NCI-H2081 (cell line): ENCODE data around the gene PEX26.
"Not testable (repeated sequence)": the region's sequence is repeated elsewhere in the genome, so short reads cannot be mapped to it uniquely, and the experiment has no call there.

Experiments
- DNase-seq, 2 experiments: peaks; one replicate each; lab custom pipeline; 2025; lab: John Stamatoyannopoulos, UW

Gene PEX26

DNA sequence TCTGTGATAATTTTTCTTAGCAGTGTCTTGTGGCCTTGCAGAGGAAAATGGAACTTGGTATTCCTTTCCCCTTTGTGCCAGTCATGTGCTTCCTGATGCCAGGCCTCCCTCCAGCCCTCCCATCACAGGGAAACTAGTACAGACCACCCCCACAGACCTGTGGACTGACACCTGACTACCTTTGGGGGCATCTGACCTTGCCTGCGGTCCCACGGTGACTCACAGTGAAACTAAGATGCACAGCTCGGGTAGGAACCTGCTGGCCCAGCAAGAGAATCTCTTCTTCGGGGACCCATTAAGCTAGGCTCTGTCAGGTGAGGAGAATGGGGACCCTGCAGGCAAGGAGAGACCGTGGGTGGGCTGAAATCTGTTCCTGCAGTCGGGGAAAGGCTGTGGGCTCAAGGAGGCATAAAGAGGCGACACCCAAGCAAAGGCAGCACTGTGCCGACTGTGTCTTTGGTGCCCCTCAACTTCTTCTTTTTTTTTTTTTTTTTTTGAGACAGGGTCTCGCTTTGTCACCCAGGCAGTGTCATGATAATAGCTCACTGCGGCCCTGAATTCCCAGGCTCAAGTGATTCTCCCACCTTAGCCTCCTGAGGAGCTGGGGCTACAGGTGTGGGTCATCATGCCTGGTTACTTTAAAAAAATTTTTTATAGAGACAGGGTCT, 20.8 kb upstream of the PEX26 start:
- DNase-seq: no peak

DNA sequence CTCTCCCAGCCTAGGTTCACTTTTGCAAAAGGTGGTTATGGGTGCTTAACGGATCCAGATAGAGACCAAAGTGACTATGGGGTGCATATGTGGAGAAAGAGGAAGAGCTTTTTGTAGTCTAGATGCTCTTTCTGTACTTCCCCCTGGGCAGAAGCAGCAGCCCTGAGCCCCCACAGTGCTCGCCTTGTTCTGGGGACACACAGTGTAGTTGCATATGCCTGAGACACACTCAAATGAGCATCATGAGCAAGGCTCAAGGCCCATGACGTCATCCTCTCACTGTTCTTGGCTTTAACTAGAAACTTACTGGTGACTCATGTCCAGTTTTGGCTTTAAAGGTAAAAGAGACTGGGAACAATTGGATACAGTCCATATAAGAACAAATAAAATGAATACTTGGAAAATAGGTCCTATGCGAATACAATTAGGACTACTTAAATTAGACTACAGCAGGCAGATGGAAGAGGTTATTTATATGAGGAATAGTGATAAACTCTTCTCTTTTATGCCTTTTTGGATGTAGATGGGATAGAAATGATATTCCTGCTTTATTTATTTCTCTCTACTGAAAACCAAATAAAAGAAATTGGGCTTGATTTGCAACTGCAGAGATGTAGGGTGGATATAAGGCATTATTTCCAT, 20.1 kb upstream of the PEX26 start:
- DNase-seq: no peak

DNA sequence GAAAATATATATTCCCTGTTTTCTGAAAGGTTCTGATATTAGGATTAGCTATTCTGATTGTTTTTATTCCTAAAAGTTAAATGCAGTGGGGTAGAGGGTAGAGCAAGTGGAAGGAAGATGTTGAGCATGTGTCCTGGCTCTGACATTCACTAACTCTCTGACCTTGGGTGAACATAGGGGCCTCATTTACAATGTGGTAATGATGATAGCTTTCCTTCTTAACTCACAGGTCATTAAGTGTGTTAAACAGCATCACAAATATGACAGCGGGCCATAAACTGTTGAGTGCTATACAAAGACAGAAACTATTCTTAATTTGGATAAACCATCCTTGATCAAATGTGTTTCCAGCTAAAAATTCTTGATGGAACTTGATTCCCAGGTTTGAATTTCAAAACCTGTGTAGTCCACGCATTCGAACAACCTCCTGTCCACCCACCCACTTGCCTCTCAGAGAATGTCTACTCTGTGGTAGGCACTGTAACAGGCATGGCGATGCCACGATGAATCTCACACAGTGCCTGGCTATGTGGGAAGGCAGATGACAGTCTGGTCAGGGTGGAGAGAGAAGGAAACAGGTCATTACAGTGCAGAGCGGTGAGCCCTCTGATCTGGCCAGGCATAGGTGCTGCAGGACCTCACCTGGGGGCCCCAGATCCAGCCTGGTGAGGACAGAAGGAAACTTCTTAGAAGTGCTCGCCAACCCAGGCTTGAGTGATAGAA, 19.3 kb upstream of the PEX26 start:
- no peak for DNase-seq

DNA sequence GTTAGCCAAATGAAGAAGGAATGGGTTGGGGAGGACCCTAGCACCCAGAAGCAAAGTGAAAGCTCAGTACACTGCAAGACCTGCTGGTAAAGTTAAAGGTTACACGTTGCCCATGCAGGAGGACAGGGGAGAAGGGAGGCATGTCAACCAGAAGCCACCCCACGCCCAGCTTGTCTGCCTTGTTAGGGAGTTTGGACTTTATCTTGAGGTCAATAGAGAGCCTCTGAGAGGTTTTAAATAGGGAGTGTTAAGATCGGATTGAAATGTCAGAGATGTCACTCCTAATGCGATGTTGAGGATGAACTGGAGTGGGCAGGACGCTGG, 18.7 kb upstream of the PEX26 start:
- DNase-seq: no peak

DNA sequence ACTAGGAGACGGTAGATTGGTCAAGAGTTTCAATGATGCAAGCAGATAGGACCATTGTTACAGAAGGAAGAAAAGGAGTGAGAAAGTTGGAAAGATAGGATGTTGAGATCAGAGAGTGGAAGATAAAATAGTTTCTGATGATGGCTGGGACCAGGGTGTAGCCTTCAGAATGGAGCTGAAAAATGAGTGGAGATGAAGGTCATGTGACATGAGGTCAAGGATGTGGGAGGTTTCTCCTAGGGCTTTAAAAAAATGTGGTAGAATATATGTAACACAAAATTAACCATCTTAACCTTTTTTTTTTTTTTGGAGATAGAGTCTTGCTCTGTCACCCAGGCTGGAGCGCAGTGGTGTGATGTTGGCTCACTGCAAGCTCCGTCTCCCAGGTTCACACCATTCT, 18.3 kb upstream of the PEX26 start:
- no peak for DNase-seq

DNA sequence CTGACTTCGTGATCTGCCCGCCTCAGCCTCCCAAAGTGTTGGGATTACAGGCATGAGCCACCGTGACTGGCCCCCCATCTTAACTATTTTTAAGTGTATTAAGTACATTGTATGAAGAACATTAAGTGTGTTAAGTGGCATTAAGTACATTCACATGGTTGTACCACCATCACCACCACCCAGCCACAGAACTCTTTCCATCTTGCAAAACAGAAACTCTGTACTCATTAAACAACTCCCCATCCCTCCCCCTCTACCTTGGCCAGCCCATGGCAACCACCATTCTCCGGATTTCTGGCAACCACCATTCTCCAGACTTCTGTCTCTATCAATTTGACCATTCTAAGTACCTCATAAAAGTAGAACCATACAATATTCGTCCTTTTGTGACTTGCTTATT, 17.8 kb upstream of the PEX26 start:
- DNase-seq: no peak

DNA sequence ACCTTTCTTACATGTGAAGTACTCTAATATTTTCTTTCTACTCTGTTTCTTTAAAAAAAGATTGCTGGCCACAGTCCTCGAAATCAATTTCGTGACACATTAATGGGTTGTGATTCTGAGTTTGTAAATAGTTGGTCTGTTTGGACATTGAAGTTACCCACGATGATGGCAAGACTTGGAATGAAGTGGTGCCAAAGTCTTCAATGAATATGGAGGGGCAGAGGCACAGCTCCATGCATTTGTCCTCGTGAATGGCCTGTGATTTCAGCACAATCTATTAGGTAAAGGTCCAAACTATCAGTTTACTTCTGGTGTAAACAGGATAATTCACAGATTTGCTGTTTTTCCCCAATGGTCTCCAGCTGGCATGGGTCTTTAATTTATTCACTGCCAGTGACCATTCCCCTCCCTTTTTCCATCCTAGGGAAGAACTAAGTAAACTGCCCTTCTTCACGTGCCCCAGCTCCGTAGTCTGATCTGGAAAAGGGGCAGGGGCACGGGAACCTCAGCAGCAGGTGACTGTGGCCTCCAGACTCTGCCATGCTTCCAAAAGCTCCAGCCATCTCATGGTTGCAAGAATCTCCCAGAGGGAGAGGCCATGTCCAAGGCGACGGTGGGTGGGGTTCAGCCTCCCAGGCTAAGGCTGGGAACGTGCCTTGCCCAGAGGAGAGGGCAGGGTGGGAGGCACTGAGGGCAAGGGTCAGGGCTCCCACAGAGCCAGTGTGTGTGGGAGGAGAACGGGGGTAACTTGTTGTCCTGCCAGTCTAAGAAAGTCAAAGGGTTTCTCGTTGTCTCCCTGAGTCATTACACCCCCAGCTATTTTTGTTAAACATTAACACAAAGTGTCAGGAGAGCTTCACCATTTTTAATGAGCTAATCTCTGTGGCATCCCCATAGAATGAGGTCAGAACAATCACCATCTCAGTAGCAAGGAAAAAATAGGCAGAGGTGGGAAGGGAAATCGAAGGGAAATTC, 16.9 kb upstream of the PEX26 start:
- no peak for DNase-seq

DNA sequence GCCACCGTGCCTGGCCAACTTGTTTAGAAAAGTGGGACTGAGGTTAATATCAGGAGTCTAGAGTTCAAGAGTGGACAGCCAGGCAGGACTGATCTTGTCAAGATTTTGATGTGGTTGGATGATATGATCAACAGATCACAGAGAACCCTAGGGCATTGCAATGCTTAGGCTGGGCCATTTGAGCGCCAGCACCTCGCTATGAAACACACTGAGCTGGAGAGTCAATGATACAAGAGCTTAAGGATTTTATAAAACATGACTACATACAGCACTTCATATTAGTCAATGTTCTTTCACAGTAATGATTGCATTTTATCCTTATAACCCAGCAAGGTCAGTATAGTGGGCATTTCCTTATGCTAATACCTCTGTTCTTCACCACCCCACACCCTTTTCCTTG, 15.4 kb upstream of the PEX26 start:
- no peak for DNase-seq

DNA sequence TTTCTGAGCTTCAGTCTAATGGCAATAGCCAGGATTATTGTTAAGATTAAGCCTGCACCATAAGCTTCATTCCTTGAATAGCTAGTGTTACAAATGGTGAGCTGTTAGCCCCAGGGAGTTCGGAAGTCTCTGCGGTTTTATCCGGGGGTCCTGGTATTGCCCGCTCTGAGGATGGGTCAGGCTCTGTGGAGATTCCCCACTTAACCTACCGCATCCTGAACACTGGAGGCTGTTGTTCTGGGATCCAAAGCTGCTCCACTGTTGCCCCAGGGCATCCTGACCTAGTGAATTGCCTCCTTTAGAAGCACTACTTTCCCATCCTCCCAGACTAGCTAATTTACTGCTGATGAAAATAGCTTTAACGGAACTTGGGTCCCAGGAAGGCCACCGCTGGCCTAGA, 14.5 kb upstream of the PEX26 start:
- no peak for DNase-seq

DNA sequence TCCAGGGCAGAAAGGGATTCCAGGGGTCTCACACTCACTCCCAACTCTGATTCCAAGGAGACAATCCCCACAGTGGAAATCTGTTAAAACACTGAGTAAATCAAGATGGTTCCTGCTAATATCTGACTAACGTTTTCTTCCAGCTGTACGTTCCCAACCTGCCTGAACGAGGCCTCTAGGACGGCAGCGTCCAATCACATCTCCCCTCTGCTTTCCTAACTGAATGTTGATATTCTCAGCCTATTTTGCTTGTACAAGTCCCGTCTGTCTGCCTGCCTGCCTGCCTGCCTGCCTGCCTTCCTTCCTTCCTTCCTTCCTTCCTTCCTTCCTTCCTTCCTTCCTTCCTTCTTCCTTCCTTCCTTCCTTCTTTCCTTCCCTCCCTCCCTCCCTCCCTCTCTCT, 14.1 kb upstream of the PEX26 start:
- DNase-seq: not testable (repeated sequence)

DNA sequence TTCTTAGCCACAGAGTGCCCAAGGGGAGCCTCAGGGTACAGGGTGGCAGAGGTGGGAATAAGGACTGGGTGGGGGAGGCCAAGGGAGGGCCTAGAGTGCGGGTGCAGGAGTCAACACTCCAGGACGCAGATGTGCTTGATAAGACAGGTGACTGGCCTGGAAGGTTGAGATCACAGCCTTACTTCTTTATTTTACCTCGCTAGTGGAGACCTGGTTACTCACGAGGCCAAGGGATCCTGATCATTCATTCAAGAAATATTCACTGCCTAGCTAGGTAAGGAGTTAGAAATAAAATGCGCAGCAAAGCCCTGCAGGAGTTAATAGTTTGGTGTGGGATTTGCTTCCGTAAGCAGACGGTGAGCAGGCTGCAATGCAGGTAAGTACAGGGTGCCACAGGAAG, 13.2 kb upstream of the PEX26 start:
- DNase-seq: no peak

DNA sequence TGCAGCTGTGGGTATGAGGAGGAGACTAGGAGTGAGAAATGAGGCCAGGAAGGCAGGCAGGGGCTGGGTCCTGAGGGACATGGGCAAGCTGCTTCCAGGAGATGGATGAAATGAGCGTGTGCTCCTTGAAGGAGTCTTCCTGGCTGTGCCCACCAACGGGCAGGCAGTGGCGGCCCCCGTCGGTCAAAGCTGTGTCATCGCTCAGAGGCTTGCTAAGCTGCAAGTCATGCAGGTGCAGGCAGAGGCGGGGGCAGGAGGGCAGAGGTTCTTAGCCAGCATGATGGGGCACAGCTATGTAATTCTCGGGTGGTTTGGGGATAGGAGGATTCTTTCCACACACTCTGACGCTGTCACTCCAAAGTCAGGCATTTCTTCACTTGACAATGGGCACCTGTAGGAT, 12.5 kb upstream of the PEX26 start:
- no peak for DNase-seq

DNA sequence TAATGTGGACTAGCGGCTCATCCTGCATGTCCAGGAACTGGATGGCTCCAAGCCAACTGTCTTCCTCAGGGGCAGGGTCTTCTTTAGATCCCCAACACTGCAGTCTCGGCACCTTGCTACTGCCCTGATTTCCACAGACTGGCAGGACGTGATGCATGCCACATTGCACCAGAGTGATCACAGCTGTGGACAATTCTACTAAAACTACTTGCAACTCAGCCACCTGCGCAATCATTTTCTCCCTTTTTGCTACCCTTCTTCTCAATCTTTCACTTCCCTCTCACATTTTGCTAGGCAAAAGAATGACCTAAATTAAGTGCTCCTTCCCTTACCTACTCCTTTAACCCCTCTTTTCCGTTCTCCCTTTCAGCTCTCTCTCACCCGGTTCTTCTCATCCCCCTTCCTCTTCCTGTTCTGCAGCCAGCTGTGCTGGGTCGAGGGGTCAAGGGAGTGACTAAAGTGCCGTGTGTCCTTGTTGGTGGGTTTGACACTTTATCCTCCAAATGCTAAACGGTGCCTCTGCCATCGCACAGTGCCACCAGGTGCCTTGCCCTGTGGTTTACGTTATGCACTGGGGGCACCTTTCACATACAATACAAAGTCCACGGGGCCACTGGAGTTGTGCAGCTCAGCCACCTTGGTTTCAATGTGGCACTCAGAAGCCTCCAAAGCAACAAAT, 11.5 kb upstream of the PEX26 start:
- DNase-seq: no peak

DNA sequence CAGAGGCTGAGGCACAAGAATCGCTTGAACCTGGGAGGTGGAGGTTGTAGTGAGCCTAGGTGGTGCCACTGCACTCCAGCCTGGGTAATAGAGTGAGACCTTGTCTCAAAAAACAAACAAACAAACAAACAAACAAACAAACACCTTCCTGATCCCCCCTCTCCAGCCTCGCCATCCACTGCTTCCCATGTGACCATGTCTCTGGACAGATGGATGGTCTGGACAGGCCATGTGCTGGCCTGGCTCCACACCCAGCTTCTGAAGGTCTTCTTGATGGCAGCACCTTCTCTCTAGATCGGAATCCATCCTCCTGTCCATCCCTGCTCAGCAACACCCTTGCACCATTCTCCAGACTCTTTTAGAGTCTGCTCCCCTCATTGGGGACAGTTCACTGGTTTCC, 10.7 kb upstream of the PEX26 start:
- DNase-seq: no peak

DNA sequence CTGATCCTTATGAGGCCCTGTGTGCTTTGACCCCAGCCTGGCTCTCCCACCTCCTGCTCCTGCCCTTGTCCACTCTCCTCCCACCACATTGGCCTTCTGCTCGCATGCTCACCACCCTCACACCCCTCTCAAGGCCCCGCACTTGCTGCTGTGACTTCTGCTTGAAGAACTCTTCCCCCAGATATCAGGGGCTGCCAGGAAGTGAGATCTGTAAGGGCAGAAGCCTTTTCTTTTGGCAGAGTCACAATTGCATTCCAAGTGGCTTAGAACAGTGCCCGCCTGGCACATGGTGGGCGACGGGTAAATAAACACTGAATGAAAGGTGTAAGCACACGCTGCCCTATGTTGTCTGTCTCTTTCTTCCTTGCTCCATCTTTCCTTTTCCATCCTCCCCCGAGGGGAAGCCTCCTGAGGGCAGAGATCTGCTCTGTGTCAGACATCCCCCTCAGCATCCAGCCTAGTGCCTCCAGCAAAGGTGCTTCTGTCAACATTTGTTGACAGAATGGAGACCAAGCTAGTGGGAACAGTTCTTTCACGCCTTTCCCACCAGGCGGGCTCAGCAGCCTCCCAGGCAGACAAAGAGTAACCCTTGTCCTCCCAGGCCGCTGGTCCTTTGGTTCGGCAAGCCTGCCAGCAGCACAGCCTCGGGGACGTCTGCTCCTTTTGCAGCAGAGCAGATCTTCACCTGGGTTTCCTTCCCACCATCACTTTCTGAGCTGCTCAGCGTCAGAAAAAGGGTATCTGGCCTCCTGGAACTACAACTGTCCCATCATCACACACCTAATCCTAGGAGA, 10.0 kb upstream of the PEX26 start:
- DNase-seq: no peak

DNA sequence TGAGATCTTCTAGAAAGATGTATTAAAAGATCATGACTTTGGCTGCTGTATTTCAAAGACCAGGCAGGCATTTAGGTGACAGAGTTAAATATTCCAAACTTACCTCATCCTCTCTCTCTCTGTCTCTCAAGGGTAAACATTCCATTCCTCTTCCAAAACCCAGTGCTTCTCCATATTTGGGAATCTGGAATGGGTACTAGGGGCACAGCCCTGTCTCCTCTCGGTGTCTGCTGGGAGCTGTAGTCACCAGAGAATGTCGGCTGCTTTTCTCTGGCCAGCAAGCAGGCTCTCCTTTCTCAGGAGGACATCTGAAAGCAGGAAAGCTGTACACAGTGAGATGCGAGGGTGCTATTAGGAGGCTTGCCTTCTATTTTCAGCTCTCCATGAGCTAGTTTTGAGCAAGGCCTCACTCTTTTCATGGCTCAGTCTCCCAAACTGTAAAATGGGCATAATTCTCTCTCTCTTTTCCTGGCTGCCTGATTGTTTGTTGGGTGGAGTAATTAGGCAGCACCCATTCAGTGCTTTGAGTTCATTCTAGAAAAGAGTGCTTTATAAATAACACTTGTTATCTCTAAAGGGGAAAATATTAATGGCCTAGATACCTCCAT, 9.3 kb upstream of the PEX26 start:
- DNase-seq: no peak

DNA sequence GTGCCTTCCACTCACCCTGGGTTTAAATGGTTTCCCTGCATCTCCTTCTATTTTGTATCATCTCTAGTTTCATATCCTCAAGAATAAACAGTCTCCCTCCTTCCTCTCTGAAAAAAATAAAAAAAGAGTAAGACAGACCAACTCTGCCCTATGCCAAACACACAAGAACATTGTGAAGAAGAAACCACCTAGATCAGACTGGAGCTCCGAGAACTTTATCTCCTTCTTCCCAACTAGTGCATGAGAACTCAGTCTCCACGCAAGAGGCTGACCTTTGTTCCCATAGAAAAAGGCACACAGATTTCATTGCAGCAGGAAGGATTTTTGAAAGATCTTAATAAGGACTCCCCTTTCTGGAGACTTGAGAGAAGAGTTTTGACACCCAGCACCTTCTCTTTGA, 8.7 kb upstream of the PEX26 start:
- no peak for DNase-seq

DNA sequence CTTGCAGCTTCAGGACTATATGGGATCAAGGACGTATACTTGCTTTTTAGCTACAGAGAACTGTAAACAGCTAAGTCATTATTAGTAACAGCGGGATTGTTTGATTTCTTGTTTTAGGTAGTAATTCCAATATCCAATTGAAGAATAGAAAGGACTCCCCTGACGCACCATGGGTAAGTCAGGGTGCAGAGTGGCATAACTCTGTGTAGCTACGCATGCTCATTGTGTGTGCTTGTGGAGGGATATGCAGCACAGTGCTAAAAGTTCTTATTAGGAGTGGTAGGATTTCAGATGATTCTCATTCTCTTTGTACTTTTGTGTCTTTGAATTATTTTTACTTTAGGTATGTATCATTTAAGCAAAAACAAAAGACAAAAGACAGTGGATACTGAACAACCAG, 7.7 kb upstream of the PEX26 start:
- DNase-seq: peak in 1 of 2 experiments; percentile 21

DNA sequence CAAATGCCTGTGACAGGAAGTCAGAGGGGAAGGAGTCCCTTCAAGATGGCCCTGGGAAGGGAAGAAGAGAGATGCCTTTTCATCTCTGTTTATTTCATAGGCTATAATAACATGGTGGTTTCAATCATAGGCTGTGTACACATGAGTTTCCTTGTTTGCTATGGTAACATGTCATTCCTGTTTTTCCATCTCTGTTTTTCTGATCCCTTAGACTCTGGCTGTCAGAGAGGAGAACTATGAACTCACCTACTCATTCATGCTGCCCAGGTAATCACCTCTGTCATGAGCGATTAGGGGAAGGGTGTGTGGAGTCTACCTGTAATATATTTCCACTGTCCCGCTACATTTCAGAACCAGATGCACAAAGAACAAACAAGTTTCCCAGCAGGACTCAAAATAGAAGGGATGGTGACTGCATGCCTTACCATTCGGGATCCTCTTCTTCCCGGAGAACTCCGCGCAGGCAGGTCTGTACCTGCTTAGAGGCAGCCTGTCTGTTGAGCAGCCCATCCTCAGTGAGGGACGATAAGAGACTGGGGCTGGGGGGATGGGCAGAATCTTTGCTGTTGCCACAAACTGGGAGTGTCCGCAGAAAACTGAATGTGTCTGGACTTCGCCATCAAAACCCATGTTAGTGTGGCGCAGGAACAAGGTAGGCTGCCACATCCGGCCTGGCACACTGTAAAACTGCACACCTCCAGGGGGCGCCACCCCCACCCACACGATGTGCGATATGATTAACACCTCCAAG, 7.1 kb upstream of the PEX26 start:
- DNase-seq: peak in 1 of 2 experiments; percentile 13
